ENCODE data around the gene TIGD4. TPM values are rescaled to one million over a fixed set of nuclear protein-coding genes. Genes with fewer than 3 reads are reported as not detected.
"Not testable (repeated sequence)": the region's sequence is repeated elsewhere in the genome, so short reads cannot be mapped to it uniquely, and the experiment has no call there.

TIGD4 gene
- total RNA-seq, 2 donors from 2014 or later: 0.78 to 3.0 TPM

- ATAC-seq: no peak
- Histone ChIP-seq H3K4me3 (no peak overlapping the region), H3K36me3 (replicated peaks in 1 of 2; ENCODE audit: insufficient read depth in 1 of 2, low read depth in 2 of 2) (no peaks in the 10 kb centered on the region), H3K27ac (no peak overlapping the region), H3K9me3 (no peaks in the 10 kb centered on the region), H3K4me1 (peaks cover 24% of the 10 kb centered on the region), H3K27me3 (no peaks in the 10 kb centered on the region)
- intact Hi-C loops (cut with DNase I): no loop called here
- no peak for TF ChIP-seq POLR2A (IDR thresholded peaks at IDR 0.05)
- no peak for TF ChIP-seq CTCF (IDR thresholded peaks at IDR 0.05)
- DNase-seq: no peak
- whole genome bisulfite sequencing, 2 donors: 96 to 100% methylated on average over 1 of the region's 1 CpG
Observed at GRCh38 chr4:152777488-152777887, 2.0 kb downstream of the TIGD4 start.

GRCh38 chr4:152776352-152776751 lies 3.2 kb downstream of the TIGD4 start:
- H3K4me3 ChIP-seq: no peak overlapping the region
- TF ChIP-seq CTCF (IDR thresholded peaks at IDR 0.05) (no peak), POLR2A (IDR thresholded peaks at IDR 0.05) (no peak)
- no peak for DNase-seq
- no peaks in the 10 kb centered on the region for H3K36me3 ChIP-seq (replicated peaks in 1 of 2; ENCODE audit: insufficient read depth in 1 of 2, low read depth in 2 of 2)
- ATAC-seq: no peak
- H3K4me1 ChIP-seq: peaks cover 16% of the 10 kb centered on the region
- no peak overlapping the region for H3K27ac ChIP-seq
- no peaks in the 10 kb centered on the region for H3K27me3 ChIP-seq
- intact Hi-C loops (cut with DNase I): no loop called here
- no peaks in the 10 kb centered on the region for H3K9me3 ChIP-seq

- no peaks in the 10 kb centered on the region for H3K36me3 ChIP-seq (replicated peaks in 1 of 2; ENCODE audit: insufficient read depth in 1 of 2, low read depth in 2 of 2)
- no peak overlapping the region for H3K27ac ChIP-seq
- TF ChIP-seq CTCF (IDR thresholded peaks at IDR 0.05) (no peak), POLR2A (IDR thresholded peaks at IDR 0.05) (no peak)
- no peak for ATAC-seq
- H3K9me3 ChIP-seq: no peaks in the 10 kb centered on the region
- H3K4me1 ChIP-seq: peaks cover 5% of the 10 kb centered on the region
- WGBS, 2 donors: 50 to 56% methylated on average over 1 of the region's 1 CpG
- intact Hi-C loops (cut with DNase I): no loop called here
- H3K27me3 ChIP-seq: no peaks in the 10 kb centered on the region
- no peak overlapping the region for H3K4me3 ChIP-seq
- no peak for DNase-seq
Observed at GRCh38 chr4:152773953-152774352, 5.6 kb downstream of the TIGD4 start.

GRCh38 chr4:152773339-152773738 lies 6.2 kb downstream of the TIGD4 start:
- Histone ChIP-seq H3K27me3 (no peaks in the 10 kb centered on the region), H3K36me3 (replicated peaks in 1 of 2; ENCODE audit: insufficient read depth in 1 of 2, low read depth in 2 of 2) (no peaks in the 10 kb centered on the region), H3K4me3 (no peak overlapping the region), H3K4me1 (no peaks in the 10 kb centered on the region), H3K27ac (no peak overlapping the region), H3K9me3 (no peaks in the 10 kb centered on the region)
- no peak for TF ChIP-seq POLR2A (IDR thresholded peaks at IDR 0.05)
- TF ChIP-seq CTCF (IDR thresholded peaks at IDR 0.05): no peak
- no peak for DNase-seq
- WGBS, 2 donors: 90% methylated on average over 2 of the region's 2 CpGs
- intact Hi-C loops (cut with DNase I): no loop called here
- no peak for ATAC-seq

- no peak overlapping the region for H3K4me3 ChIP-seq
- ATAC-seq (no peak), DNase-seq (no peak)
- WGBS, 2 donors: 53 to 64% methylated on average over 3 of the region's 3 CpGs
- TF ChIP-seq CTCF (IDR thresholded peaks at IDR 0.05) (no peak), POLR2A (IDR thresholded peaks at IDR 0.05) (no peak)
- H3K36me3 ChIP-seq (replicated peaks in 1 of 2; ENCODE audit: insufficient read depth in 1 of 2, low read depth in 2 of 2): no peaks in the 10 kb centered on the region
- H3K27ac ChIP-seq: no peak overlapping the region
- no peaks in the 10 kb centered on the region for H3K9me3 ChIP-seq
- intact Hi-C loops (cut with DNase I): no loop called here
- no peaks in the 10 kb centered on the region for H3K27me3 ChIP-seq
- no peaks in the 10 kb centered on the region for H3K4me1 ChIP-seq
Observed at GRCh38 chr4:152771741-152772533, 7.6 kb downstream of the TIGD4 start.

- H3K27me3 ChIP-seq; intact Hi-C loops (cut with DNase I); ATAC-seq; H3K27ac ChIP-seq; DNase-seq; H3K9me3 ChIP-seq; H3K4me3 ChIP-seq; H3K36me3 ChIP-seq (replicated peaks in 1 of 2; ENCODE audit: insufficient read depth in 1 of 2, low read depth in 2 of 2); H3K4me1 ChIP-seq: not testable (repeated sequence)
- WGBS, 2 donors: 91 to 96% methylated on average over 14 to 37 of the region's 54 CpGs
Observed at GRCh38 chr4:152765069-152765737, 14.3 kb downstream of the TIGD4 start.

All from body of pancreas (tissue), 4 donors.